ENCODE data around the gene SPRR2B. TPM values are rescaled to one million over a fixed set of nuclear protein-coding genes. Genes with fewer than 3 reads are reported as not detected.

Gene SPRR2B
- total and polyA plus RNA-seq, 9 of the 15 experiments (the other 6 are each of a cell fraction or from before 2014, with no cell fraction given) = not detected

GRCh38 chr1:153040950-153041631 lies 30.3 kb downstream of the SPRR2B start, which contains the start of gene SPRR2D (continued):
- no peak for TF ChIP-seq ZNF518B (CRISPR knock-in tag; IDR thresholded peaks at IDR 0.05)
- TF ChIP-seq CBX3 (IDR thresholded peaks at IDR 0.05; ENCODE audit: borderline replicate concordance in 1 of 2, low read length in 2 of 2) = no peak
- TF ChIP-seq ARID4B (CRISPR knock-in tag; IDR thresholded peaks at IDR 0.05) = no peak
- no peak for TF ChIP-seq SMARCA5 (IDR thresholded peaks at IDR 0.05)
- no peak for TF ChIP-seq PHTF2 (CRISPR knock-in tag; IDR thresholded peaks at IDR 0.05)
- no peak for TF ChIP-seq SRSF3 (IDR thresholded peaks at IDR 0.05; ENCODE audit: insufficient read depth, low read length)
- peak; percentile 78 for TF ChIP-seq JUN (IDR thresholded peaks at IDR 0.05; ENCODE audit: borderline replicate concordance, low read depth, low read length)
- TF ChIP-seq JUN (CRISPR knock-in tag; IDR thresholded peaks at IDR 0.05; ENCODE audit: borderline replicate concordance) = no peak
- no peak for TF ChIP-seq ZBED1 (IDR thresholded peaks at IDR 0.05)
- no peak for TF ChIP-seq NR3C1 (CRISPR knock-in tag; IDR thresholded peaks at IDR 0.05)
- no peak for TF ChIP-seq ZNF324 (CRISPR knock-in tag; IDR thresholded peaks at IDR 0.05)
- TF ChIP-seq FOXM1 (IDR thresholded peaks at IDR 0.05; ENCODE audit: low read depth) = no peak
- no peak for TF ChIP-seq FOXM1 (CRISPR knock-in tag; IDR thresholded peaks at IDR 0.05; ENCODE audit: low read depth)
- TF ChIP-seq ZNF589 (CRISPR knock-in tag; IDR thresholded peaks at IDR 0.05; ENCODE audit: low read depth) = peak; percentile 53
- no peak for TF ChIP-seq NR2C2 (CRISPR knock-in tag; IDR thresholded peaks at IDR 0.05)
- TF ChIP-seq NR2C2 (tag; IDR thresholded peaks at IDR 0.05) = peak; percentile 17; the same call in 1 of the 2 replicates
- TF ChIP-seq CHD1 (IDR thresholded peaks at IDR 0.05; ENCODE audit: low read length) = no peak
- TF ChIP-seq MEF2A (IDR thresholded peaks at IDR 0.05; ENCODE audit: control insufficient read depth, low read depth, low read length) = no peak
- no peak for TF ChIP-seq FOXP4 (CRISPR knock-in tag; IDR thresholded peaks at IDR 0.05; ENCODE audit: borderline replicate concordance)
